DMS153 (cell line): ENCODE data around the gene RSPH10B.
"Not testable (repeated sequence)": the region's sequence is repeated elsewhere in the genome, so short reads cannot be mapped to it uniquely, and the experiment has no call there.

Experiments
- DNase-seq: peaks from one replicate; lab custom pipeline; 2025; lab: John Stamatoyannopoulos, UW

The RSPH10B gene

DNA sequence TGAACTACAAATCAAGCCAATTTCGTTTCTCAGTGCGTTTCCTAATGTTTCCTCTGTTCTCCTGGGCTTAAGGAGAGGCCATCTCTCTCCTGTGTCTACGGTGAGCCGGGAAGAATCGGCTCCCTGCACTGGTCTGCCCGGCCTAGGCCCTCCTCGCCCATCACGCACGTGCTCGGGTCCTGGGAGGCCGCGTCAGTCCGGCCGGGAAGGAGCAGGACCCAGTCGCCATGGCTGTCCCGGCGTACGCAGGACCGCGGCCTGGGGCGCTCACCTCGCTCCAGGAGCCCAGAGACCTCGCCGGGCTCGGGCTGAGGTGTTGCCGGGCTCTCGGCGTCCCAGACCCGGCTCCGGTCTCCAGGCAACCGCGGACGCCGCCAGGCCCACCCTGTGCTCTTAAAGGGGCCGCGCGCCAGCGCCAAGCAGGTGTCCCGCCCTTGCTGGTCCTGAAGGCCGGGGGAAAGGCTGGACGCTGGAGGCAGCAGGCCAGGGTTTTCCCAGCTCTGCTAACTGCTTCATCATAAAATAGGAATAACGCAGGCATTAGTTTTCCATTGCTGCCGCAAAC, at the start of gene RSPH10B:
Gene RSPH10B (minus strand): TSS at position 343 of the 565 bp plus-strand sequence. CDS start 3,573 bp downstream, outside the sequence.
- not testable (repeated sequence) for DNase-seq

DNA sequence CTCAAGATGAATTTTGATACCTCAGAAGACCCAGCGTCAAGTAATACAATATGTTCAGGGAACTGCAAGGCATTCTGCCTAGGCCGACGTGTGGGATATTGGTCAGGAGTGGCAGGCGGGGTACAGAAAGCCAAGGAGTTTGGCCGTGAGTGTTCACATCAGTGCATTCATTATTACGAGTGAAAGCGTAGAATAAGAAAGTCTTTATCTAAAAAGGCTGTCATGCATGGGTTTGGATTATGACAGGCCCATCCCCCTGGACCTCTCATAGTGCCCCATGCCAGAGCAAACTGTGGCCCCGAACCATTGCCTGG, 46.1 kb upstream of the RSPH10B start:
- DNase-seq, result no peak

DNA sequence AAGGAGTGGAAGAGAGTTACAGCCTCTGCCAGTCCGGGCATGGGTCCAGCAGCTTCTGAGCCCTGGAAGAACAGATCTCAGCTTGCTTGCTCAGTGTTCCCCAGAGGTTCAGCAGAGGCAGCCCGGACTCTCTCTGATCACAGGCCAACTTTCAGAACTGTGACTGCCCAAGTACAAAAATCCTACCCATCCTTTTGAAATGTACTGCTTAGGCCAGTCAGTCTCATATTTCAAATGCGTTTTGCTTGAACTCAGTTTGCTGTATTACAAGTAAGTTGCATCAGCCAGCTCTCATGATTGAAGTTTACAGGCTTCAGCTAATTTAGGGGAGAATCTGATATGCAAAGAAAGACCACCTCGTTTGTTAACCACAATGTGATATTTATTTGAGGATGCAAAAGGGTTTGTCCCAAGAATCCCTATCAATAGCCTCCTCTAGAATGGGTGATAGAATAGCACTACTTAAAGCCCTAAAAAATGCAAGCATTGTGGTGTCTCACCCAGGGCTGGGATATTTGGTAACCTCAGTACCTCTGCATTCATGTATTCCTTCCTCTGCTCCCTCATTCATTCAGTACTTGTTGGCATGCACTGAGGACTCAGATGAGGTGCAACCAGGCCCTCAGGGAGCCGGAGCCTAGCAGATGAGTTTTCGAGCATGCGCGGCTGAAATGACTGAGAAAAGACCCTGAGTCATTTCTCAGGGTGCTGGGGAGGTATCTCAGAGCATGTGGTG, 45.6 kb upstream of the RSPH10B start:
- no peak for DNase-seq

DNA sequence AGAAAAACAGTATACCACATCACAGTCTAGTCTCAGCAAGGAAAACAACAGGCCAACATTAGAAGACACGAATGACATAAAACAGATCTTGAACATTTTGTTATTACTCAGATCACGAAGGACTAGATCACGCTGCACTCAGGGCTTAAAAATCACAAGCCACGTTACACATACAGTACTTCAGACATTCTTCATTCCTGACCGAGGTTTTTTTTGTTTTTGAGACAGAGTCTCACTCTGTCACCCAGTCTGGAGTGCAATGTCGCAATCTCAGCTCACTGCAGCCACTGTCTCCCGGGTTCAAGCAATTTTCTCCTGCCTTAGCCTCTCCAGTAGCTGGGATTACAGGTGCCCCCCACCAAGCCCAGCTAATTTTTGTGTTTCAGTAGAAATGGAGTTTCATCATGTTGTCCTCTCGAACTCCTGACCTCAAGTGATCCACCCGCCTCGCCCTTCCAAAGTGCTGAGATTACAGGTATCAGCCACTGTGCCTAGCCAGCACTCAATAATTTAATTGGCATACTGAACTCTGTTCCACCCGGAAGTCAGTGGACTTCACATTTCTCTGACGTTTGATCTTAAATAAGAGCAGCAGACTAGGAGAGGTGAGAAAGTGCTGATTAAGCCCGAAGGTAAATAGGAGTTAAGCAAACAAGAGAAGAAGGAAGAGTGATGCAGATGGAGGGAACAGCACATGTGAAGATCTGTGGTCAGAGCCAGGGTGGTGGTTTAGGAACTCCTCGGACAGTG, 42.0 kb upstream of the RSPH10B start:
- no peak for DNase-seq

DNA sequence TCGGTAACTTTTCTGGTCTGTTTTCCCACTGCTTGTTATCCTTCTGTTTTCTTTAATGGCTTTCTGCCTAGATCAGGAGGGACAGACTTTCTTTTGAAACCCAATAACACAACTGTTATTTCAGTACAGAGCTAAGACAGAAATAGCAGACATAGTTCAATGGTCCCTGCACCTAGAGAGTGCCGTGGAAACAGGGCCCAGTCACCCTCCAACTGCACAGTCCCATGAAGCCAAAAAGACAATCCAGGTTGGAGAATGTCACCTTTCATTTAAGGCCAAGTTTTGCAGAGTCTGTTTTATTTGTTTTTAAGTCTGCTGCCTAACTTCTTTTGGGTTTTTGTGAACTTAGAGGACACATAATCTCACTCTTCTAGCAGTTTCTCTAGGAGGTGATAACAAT, 41.1 kb upstream of the RSPH10B start:
- no peak for DNase-seq

DNA sequence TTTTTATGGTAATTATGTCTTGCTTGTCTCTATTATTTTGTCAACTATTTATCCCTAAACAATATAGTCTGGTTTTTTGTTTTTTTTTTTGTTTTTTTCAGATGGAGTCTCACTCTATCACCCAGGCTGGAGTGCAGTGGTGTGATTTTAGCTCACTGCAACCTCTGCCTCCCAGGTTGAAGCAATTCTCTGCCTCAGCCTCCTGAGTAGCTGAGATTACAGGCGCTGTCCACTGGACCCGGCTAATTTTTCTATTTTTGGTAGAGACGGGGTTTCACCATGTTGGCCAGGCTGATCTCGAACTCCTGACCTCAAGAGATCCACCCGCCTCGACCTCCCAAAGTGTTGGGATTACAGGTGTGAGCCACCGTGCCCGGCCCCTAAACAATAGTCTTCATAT, 39.9 kb upstream of the RSPH10B start:
- not testable (repeated sequence) for DNase-seq

DNA sequence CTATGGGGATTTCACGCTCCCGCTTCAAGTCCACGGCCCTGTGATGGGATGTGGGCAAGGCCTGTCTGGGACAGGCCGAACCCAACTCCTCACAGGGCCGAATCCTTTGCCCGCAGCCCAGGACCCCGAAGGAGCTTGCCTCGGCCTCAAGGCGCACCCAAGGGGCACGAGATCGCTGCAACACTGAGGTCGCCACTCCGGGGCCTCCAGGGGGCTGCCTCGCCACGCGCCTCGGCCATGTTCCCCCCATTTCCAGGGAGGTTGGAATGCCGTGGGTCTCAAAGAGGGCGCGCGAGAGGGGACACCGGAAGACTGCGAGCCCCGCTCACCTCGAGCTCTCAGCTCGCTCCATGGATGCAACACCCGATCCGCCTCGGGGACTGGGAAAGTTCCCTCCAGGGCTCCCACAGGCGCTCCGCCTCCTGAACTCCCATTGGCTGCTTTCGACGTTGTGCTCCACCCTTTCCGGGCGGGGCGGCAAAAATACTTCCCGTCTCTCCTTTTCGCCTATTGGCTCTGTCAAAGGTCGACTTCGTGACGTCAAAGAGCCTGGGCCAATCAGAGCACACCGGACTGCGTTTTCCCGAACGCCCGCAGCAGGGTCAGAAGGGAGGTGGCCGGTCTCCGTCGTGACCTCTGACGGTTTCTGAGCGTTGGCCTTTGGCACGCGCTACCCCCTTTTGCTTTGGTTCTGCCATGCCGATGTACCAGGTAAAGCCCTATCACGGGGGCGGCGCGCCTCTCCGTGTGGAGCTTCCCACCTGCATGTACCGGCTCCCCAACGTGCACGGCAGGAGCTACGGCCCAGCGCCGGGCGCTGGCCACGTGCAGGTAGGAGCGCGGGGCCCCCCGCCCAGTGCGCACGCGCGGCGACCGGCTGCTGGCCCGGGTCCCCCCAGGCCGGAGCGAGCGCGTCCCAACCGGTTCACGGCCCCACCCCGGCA, 38.5 kb upstream of the RSPH10B start, which contains the start of the genes AIMP2 and PMS2:
Gene AIMP2 (plus strand): TSS at position 605 of the 944 bp plus-strand sequence. CDS start 92 bp downstream, at position 697.
Gene PMS2 (minus strand): TSS at position 382 of the 944 bp plus-strand sequence. CDS start 30 bp downstream, at position 352.
- peak; percentile 99 for DNase-seq

DNA sequence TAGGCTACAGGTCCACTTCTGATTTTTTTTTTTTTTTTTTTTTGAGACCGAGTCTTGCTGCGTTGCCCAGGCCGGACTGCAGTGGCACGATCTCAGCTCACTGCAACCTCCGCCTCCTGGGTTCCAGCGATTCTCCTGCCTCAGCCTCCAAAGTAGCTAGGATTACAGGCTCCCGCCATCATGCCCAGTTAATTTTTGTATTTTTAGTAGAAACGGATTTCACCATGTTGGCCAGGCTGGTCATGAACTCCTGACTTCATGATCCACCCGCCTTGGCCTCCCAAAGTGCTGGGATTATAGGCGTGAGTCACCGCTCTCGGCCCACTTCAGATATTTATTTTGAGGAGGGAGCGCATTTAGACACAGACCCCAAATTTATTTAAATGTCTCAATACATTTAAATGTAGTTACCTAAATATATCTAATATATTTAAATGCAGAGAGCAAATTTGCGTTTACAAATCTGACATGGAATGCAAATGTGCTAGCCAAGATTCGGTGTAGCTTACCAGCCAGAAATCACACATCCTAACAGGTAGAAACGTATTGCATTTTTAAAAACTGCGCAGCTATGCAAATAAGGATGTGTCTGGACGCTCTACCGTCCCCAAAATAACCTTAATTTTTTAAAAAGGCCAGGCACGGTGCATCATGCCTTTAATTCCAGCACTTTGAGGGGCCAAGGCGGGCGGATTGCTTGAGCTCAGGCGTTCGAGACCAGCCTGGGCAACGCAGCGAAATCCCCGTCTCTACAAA, 37.5 kb upstream of the RSPH10B start:
- DNase-seq, result not testable (repeated sequence)

DNA sequence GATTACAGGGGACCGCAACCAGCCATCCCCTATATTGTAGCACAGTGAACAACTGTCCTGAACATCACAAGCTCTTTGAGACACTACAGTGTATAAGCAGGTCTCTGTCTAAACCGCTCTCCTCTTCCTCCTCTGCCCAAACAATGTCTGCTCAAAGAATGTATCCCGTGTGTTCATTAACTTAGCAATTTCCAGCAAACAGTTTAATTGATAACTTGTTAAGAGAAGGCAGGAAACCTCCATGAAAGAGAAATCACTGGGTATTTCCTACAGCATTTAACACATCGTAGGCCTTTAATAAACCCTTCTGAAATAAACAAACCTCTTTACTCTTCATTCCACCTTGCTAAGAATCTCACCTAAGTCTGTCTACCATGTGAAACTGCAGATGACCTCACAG, 36.9 kb upstream of the RSPH10B start:
- no peak for DNase-seq

DNA sequence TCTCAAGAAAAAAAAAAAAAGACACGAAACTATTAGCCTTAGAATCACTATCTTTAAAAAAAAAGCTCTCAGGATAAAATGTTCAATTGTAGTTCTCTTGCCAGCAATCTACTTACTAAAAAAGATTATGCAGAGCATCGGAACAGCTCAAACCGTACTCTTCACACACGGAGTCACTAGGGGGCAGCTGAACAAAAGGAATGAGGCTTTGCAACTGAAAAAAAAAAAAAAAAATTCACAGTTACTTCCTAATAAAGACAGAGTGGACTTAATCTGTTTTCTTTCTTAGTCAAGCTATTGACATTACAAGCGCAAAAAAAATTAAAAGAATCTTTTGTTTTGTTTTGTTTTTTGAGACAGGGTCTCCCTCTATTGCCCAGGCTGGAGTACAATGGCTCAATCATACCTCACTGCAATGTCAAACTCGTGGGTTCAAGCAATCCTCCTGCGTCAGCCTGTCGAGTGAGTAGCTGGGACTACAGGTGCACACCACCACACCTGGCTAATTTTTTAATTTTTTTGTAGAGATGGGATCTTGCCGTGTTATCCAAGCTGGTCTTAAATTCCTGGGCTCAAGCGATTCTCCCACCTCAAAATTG, 26.8 kb upstream of the RSPH10B start:
- peak; percentile 59 for DNase-seq

DNA sequence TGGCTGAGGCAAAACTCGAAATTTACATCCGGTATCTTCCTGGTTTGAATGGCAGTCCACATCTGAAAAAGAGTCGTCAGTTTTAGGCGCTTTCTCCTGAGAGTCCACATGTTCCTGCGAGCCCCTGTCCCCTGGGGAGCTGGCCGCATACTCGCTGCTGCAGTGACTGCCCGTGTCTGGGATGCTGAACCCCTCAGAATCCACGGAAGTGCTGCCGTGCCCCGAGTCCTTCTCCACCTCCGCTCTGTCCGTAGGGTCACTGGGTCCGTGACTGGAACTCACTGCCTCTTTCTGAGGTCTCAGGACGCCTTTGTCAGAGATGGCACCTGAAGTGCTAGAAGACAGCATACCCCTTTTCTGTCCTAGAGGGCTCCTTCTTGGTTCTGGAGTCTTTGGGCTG, 16.6 kb upstream of the RSPH10B start:
- not testable (repeated sequence) for DNase-seq

DNA sequence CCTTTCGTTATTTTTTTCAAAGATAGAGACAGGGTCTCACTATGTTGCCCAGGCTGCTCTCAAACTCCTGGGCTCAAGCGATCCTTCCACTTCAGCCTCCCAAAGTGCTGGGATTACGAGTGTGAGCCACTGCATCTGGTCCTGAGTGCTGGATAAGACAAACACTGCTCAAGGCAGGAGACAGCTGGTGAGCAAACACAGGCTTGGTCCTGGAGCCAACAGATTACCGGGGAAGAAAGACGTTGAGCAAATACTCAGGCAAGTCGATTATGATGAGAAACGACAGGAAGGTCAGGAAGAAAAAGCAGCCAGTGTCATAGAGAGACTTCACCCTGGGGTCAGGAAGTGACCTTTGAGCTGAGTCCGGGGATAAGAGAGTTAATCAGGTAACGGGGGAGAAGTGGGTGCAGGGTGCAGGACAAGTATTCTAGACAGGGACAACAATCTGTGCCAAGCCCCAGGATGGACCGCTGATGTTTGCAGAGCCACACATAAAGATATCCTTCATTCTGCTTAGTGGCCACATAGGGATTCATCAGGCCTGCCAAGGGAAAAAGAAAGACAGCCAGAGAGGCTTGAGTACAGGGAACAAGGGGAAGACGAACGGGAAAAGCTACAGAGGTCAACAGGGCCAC, 9.3 kb upstream of the RSPH10B start:
- DNase-seq, result not testable (repeated sequence)

DNA sequence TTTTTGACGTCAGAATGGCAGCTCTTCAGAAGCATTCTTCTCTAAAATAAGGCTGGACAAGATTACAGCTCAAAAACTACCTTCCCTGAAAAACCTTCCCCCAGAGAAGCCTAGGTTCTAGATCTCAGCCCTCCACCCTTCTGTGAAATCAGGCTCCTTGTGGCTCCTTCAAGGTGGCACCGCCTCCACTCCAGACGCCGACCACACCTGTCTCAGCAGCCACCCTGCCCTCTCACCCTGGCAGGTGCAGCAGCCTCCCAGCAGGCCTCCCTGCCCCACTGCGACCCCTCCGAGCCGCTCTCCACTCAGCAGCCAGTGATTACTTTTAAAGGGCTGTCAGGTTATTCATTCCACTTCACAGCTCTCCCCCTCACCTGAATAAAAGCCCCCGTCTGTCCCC, 3.1 kb upstream of the RSPH10B start:
- DNase-seq, result not testable (repeated sequence)

DNA sequence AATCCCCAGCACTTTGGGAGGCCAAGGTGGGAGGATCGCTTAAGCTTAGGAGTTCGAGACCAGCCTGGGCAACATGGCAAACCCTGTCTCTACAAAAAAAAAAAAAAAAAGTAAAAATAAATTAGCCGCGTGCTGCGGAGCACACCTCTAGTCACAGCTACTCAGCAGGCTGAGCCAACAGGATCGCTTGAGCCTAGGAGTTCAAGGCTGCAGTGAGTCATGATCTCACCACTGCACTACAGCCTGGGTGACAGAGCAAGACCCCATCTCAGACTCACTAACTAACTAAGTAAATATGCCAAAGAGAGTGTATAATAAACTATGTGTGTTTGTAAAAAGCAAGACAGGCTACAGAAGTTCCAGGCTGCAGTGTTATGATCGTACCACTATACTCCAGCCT, 6.7 kb downstream of the RSPH10B start:
- DNase-seq, result not testable (repeated sequence)

DNA sequence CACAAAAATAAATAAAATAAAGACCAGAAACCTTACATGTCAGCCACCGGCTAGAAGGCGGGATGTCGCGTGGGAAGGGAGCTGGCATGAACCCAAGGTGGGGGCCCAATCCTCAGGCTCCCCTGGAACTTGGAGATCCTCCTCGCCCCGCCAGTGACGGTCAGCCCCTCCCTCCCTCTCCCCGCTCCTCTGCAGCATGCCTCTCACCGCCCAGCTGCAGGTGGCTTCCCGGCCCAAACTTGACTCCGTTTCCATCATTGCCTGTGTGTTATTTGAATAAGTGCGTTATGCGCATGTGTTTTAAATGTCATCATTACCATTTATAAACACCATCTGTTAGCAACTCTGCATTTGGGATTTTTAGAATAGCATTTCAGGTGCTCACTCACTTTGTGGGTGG, 7.3 kb downstream of the RSPH10B start:
- DNase-seq, result not testable (repeated sequence)

DNA sequence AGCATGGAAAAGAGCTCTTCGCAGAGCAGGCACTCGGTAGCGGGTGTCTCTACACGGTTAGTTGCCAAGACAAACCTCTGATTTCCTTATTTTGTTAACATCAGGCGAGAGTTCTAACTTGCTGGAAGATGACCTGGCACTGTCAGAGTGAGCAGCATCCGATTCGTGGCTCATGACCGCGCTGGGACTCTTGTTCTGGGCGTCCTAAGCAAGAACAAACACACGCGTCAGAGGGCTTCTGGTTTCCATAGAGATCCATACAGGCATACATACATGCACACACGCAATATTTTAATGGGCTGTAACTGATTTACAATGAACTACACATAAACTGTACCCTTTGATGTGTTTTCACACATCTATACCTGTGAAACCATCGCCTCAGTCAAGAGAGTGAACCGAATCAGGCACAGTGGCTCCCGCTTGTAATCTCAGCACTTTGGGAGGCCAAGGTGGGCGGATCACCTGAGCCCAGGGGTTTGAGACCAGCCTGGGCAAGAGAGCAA, 35.5 kb downstream of the RSPH10B start:
- not testable (repeated sequence) for DNase-seq

DNA sequence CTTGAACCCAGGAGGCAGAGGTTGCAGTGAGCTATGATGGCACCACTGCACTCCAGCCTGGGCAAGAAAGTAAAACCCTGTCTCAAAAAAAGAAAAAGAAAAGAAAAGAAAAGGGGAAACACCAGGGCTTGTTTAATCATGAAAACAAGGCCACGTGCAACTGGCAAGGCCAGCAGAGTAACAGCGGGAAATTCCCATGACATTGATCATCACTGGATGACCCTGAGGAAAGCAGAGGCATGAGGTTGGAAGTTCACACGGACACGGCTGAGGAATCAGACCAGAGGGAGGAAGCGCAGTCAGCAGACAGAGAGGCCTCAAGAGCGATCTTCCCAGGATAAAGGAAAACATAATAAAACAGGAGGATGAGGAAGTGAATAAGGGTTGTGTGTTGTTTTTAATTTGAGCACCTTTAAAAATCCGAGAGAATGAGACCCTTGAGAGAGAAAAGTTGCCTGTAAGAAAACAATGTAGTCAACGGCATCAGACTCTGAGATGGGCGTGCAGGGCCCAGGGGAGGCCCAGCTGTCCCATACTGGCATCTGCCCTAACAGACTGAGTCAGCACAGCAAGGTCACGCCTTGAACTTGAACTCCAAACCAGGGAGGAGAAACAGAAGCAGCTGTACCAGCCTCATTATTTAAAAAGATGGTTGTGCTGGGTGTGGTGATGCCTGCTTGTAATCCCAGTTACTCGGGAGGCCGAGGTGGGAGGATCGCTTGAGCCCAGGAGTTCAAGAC, 38.4 kb downstream of the RSPH10B start:
- not testable (repeated sequence) for DNase-seq

DNA sequence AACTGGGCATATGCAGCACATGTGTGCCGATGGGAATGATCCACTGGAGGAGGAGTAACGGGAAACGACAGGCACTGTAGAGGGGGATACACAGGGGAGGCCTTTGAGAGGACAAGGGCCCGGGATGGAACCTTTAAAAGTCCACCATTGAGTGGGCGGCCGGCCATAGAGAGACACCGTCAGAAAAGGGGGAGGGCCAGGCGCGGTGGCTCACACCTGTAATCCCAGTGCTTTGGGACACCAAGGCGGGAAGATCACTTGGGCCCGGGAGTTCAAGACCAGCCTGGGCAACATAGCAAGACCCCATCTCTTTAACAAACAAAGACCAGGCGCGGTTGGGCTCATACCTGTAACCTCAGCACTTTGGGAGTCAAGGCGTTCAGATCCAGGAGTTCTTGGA, 39.2 kb downstream of the RSPH10B start:
- DNase-seq, result not testable (repeated sequence)

DNA sequence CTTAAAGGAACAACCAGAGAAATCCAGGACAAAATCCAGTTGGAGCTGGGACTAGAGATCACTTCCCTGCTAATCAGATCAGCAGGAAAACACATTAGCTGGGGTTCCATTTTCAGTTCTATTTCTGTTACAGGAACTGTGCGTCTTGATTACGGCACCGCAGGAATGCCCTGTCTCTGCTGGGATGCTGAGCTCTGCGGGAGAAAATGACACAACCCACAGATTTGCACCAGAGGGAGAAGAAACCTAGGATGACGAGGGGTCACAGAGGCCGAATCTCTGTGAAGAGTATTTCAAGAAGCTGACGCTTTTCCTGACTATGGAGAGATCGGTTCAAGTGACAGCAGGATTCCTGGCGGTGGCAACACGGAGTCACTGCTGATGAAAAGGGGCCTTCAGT, 40.2 kb downstream of the RSPH10B start:
- not testable (repeated sequence) for DNase-seq
